Measurements from ENCODE around the gene ATP11A.

The ATP11A gene

GRCh38 chr13:112822851-112823250 is 133.0 kb downstream of the ATP11A start:
- no peak for TF ChIP-seq CTCF (IDR thresholded peaks at IDR 0.05)

GRCh38 chr13:112824429-112824828 is 134.6 kb downstream of the ATP11A start:
- TF ChIP-seq CTCF (IDR thresholded peaks at IDR 0.05) = no peak

- no peak for TF ChIP-seq CTCF (IDR thresholded peaks at IDR 0.05)
Measured at GRCh38 chr13:112825071-112825470, 135.2 kb downstream of the ATP11A start.

GRCh38 chr13:112825875-112826274 is 136.0 kb downstream of the ATP11A start:
- TF ChIP-seq CTCF (IDR thresholded peaks at IDR 0.05) = no peak

- no peak for TF ChIP-seq CTCF (IDR thresholded peaks at IDR 0.05)
Measured at GRCh38 chr13:112826565-112826964, 136.7 kb downstream of the ATP11A start.

GRCh38 chr13:112828082-112828699 is 138.4 kb downstream of the ATP11A start:
- no peak for TF ChIP-seq CTCF (IDR thresholded peaks at IDR 0.05)

GRCh38 chr13:112828756-112829155 is 138.9 kb downstream of the ATP11A start:
- no peak for TF ChIP-seq CTCF (IDR thresholded peaks at IDR 0.05)

- no peak for TF ChIP-seq CTCF (IDR thresholded peaks at IDR 0.05)
Measured at GRCh38 chr13:112831196-112831595, 141.4 kb downstream of the ATP11A start.
